Nephron progenitor cell (in vitro differentiated cells): ENCODE results near the gene SNCA.

Experiments used
- DNase-seq: peaks from one replicate; pipeline ENCODE4 v3.0.0; 2021
- H3K27ac Mint-ChIP-seq: 2 replicates; pipeline ENCODE4 v1.8.0; 2021; ENCODE audit warnings: mild to moderate bottlenecking, moderate library complexity, mixed read lengths
- H3K27me3 Mint-ChIP-seq: 2 replicates; pipeline ENCODE4 v1.8.0; 2021; ENCODE audit warnings: mild to moderate bottlenecking, low read depth, mixed read lengths; ENCODE audit not compliant: poor library complexity
- H3K36me3 Mint-ChIP-seq: 2 replicates; pipeline ENCODE4 v1.8.0; 2021; ENCODE audit warnings: low read depth, mixed read lengths
- H3K4me1 Mint-ChIP-seq: 2 replicates; pipeline ENCODE4 v1.8.0; 2021; ENCODE audit warnings: mixed read lengths
- H3K4me3 Mint-ChIP-seq: 2 replicates; pipeline ENCODE4 v1.8.0; 2021; ENCODE audit warnings: mild to moderate bottlenecking, moderate library complexity, mixed read lengths
- H3K9me3 Mint-ChIP-seq: 2 replicates; pipeline ENCODE4 v1.8.0; 2021; ENCODE audit warnings: mild to moderate bottlenecking, moderate library complexity, mixed read lengths
- TF ChIP-seq, protein P1 (sequence below): fragments of 200-600 bp; sonication (generic); IDR thresholded peaks from 2 replicates; pipeline ENCODE4 v1.5.0; 2021; ENCODE audit warnings: antibody characterized with exemption

Gene SNCA

DNA sequence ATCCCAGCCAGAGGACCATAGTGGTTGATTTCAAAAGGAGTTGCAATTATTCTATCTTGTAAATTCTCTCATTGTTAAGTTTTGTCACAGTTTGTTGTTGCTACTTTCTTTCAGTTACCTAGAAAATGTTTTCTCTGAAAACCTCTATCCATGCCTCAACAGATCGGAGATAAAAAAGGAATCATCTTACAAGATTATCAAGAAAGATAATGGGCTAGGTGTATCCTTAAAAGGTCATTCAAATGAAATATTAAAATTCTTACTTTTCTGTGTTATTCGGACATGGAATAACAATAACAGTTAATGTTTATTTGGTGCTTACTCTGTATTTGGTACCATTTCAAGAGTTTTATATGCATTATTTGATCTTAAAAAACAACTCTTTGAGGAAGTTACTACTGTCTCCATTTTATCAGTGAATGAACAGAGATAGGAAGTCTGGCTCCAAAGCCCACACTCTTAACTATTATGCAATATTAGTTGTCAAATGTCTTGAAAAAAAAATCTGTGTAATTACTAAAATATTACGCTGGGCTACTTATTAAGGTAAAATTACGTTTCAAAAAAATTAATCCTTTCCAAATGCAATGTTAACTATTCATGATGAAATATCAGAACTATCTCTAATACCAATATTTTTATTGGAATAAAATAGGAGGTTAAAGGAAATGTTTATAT lies 97.5 kb downstream of the SNCA start:
- no peak overlapping the region for H3K27ac Mint-ChIP-seq
- H3K9me3 Mint-ChIP-seq = peaks cover 23% of the 10 kb centered on the region
- peaks cover 4% of the 10 kb centered on the region for H3K27me3 Mint-ChIP-seq
- H3K36me3 Mint-ChIP-seq = peaks cover 56% of the 10 kb centered on the region
- DNase-seq = no peak
- H3K4me3 Mint-ChIP-seq = no peak overlapping the region
- H3K4me1 Mint-ChIP-seq = peaks cover 4% of the 10 kb centered on the region
- TF ChIP-seq, protein P1, sequence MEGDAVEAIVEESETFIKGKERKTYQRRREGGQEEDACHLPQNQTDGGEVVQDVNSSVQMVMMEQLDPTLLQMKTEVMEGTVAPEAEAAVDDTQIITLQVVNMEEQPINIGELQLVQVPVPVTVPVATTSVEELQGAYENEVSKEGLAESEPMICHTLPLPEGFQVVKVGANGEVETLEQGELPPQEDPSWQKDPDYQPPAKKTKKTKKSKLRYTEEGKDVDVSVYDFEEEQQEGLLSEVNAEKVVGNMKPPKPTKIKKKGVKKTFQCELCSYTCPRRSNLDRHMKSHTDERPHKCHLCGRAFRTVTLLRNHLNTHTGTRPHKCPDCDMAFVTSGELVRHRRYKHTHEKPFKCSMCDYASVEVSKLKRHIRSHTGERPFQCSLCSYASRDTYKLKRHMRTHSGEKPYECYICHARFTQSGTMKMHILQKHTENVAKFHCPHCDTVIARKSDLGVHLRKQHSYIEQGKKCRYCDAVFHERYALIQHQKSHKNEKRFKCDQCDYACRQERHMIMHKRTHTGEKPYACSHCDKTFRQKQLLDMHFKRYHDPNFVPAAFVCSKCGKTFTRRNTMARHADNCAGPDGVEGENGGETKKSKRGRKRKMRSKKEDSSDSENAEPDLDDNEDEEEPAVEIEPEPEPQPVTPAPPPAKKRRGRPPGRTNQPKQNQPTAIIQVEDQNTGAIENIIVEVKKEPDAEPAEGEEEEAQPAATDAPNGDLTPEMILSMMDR = no peak

DNA sequence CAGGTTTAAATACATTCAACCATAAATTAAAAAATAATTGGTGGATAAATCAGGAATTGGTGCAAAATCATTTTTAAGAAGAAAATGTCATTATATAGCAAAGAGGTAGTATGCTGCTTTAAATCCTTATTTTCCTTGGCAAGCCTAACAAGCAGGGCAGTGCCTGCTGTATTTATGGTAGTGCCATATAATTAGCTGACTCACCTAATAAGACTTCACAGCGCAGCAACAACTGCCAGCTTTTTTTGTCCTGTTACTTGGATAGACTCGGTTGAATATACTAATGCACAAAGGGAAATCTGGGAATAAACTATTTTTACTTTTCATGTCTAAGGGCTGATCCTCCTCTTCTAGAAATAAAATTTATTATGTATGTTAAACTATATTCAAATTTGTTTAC lies 99.1 kb downstream of the SNCA start:
- Mint-ChIP-seq H3K36me3 (peaks cover 55% of the 10 kb centered on the region), H3K27ac (no peak overlapping the region)

DNA sequence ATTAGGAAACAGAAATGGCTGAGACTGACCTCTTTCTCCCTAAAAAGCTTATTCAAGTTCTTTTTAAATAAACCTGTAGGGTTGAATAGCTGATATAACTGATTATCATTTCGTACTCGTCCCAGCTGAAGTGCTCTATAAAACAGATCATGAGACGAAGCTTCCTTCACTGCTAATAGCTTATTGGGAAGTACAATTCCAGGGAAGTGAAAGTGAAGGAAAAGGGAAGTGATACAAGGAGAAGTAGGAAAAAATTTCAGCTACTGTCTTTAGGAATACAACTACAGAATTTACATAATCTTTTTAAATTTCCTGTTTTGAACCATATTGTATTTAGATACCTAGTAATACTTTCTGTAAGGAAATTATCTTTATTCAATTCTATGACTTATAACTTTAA lies 103.0 kb downstream of the SNCA start:
- Mint-ChIP-seq H3K27me3 (peaks cover 4% of the 10 kb centered on the region), H3K4me1 (no peaks in the 10 kb centered on the region), H3K9me3 (peaks cover 8% of the 10 kb centered on the region), H3K36me3 (peaks cover 50% of the 10 kb centered on the region), H3K27ac (no peak overlapping the region), H3K4me3 (no peak overlapping the region)
- no peak for DNase-seq
- TF ChIP-seq, protein P1 = no peak

More for the DNA sequence above, 99.1 kb downstream of the SNCA start:
- Mint-ChIP-seq H3K27me3 (peaks cover 4% of the 10 kb centered on the region), H3K4me3 (no peak overlapping the region), H3K9me3 (peaks cover 23% of the 10 kb centered on the region), H3K4me1 (no peaks in the 10 kb centered on the region)
- no peak for DNase-seq
- TF ChIP-seq, protein P1 = no peak

DNA sequence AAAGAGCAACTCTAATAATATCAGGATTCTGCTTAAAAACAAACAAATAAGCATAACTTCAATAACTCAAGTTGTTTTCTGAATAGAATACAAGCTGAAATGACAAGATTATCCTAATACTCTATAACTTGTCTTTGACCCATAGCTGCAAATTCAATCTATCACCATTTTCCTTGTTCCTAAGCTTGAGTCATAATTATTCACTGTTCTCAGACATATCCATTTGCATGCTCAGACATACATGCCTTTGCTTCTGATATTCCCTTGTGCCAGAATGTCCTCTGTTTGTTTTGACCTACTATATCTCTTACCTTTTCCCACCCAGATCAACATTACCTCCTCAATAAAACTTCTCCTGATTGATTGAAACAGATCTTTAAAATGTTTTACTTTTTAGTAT lies 109.7 kb downstream of the SNCA start:
- no peaks in the 10 kb centered on the region for H3K9me3 Mint-ChIP-seq
- no peak overlapping the region for H3K4me3 Mint-ChIP-seq
- TF ChIP-seq, protein P1 = no peak
- H3K4me1 Mint-ChIP-seq = peaks cover 5% of the 10 kb centered on the region
- peaks cover 48% of the 10 kb centered on the region for H3K36me3 Mint-ChIP-seq
- DNase-seq = no peak
- no peaks in the 10 kb centered on the region for H3K27me3 Mint-ChIP-seq
- no peak overlapping the region for H3K27ac Mint-ChIP-seq

GRCh38 chr4:89725268-89725667 lies 111.7 kb downstream of the SNCA start:
- H3K36me3 Mint-ChIP-seq = peaks cover 39% of the 10 kb centered on the region
- no peaks in the 10 kb centered on the region for H3K27me3 Mint-ChIP-seq
- no peak for DNase-seq
- no peak overlapping the region for H3K4me3 Mint-ChIP-seq
- TF ChIP-seq, protein P1 = no peak
- H3K9me3 Mint-ChIP-seq = no peaks in the 10 kb centered on the region
- peaks cover 5% of the 10 kb centered on the region for H3K4me1 Mint-ChIP-seq
- H3K27ac Mint-ChIP-seq = no peak overlapping the region

GRCh38 chr4:89724716-89725115 lies 112.2 kb downstream of the SNCA start:
- H3K9me3 Mint-ChIP-seq = no peaks in the 10 kb centered on the region
- H3K27me3 Mint-ChIP-seq = no peaks in the 10 kb centered on the region
- peaks cover 5% of the 10 kb centered on the region for H3K4me1 Mint-ChIP-seq
- H3K4me3 Mint-ChIP-seq = no peak overlapping the region
- H3K27ac Mint-ChIP-seq = peak overlapping the region; percentile 17
- H3K36me3 Mint-ChIP-seq = peaks cover 39% of the 10 kb centered on the region
- no peak for DNase-seq
- TF ChIP-seq, protein P1 = no peak
